Skeletal muscle satellite cell (primary cell): Measurements from ENCODE around the gene CITED4.
"Not testable (repeated sequence)": the region's sequence is repeated elsewhere in the genome, so short reads cannot be mapped to it uniquely, and the experiment has no call there.

Experiments
- H3K27me3 ChIP-seq: 2 replicates; pipeline ENCODE4 v1.7.0; 2013; ENCODE audit warnings: low read length; ENCODE audit not compliant: control insufficient read depth, insufficient read depth
- H3K36me3 ChIP-seq: 2 replicates; pipeline ENCODE4 v1.7.0; 2013; ENCODE audit warnings: mild to moderate bottlenecking, control low read depth, low read length; ENCODE audit not compliant: insufficient read depth
- H3K4me1 ChIP-seq: 2 replicates; pipeline ENCODE4 v1.7.0; 2013; ENCODE audit warnings: low read length; ENCODE audit not compliant: control insufficient read depth, insufficient read depth
- H3K4me2 ChIP-seq: 2 replicates; pipeline ENCODE4 v1.7.0; 2013; ENCODE audit warnings: mild to moderate bottlenecking, low read length
- H3K4me3 ChIP-seq: 2 replicates; pipeline ENCODE4 v1.7.0; 2013; ENCODE audit warnings: low read length
- H3K9ac ChIP-seq: 2 replicates; pipeline ENCODE4 v1.7.0; 2013; ENCODE audit warnings: mild to moderate bottlenecking, low read depth, low read length, moderate library complexity
- H3K9me3 ChIP-seq: replicated peaks from 2 replicates; pipeline ENCODE4 v1.7.0; 2013; ENCODE audit warnings: mild to moderate bottlenecking, control low read depth, low read length

Gene CITED4

GRCh38 chr1:40898431-40898901, 36.3 kb upstream of the CITED4 start:
- H3K9me3 ChIP-seq = peaks cover 3% of the 10 kb centered on the region
- peak overlapping the region; percentile 26 for H3K4me2 ChIP-seq
- no peaks in the 10 kb centered on the region for H3K27me3 ChIP-seq
- peak overlapping the region; percentile 13 for H3K9ac ChIP-seq
- peaks cover 47% of the 10 kb centered on the region for H3K4me1 ChIP-seq
- no peaks in the 10 kb centered on the region for H3K36me3 ChIP-seq
- H3K4me3 ChIP-seq = no peak overlapping the region

- no peaks in the 10 kb centered on the region for H3K27me3 ChIP-seq
- H3K9ac ChIP-seq = peak overlapping the region; percentile 13
- peak overlapping the region; percentile 26 for H3K4me2 ChIP-seq
- no peak overlapping the region for H3K4me3 ChIP-seq
- H3K36me3 ChIP-seq = no peaks in the 10 kb centered on the region
- peaks cover 37% of the 10 kb centered on the region for H3K4me1 ChIP-seq
- H3K9me3 ChIP-seq = peaks cover 3% of the 10 kb centered on the region
Measured at GRCh38 chr1:40897513-40897912, 35.4 kb upstream of the CITED4 start.

GRCh38 chr1:40896482-40896881, 34.3 kb upstream of the CITED4 start:
- Histone ChIP-seq H3K36me3 (no peaks in the 10 kb centered on the region), H3K27me3 (no peaks in the 10 kb centered on the region), H3K9ac (no peak overlapping the region), H3K4me3 (no peak overlapping the region), H3K4me1 (peaks cover 27% of the 10 kb centered on the region), H3K9me3 (peaks cover 3% of the 10 kb centered on the region), H3K4me2 (no peak overlapping the region)

- H3K4me2 ChIP-seq = no peak overlapping the region
- H3K4me1 ChIP-seq = peaks cover 26% of the 10 kb centered on the region
- peaks cover 3% of the 10 kb centered on the region for H3K9me3 ChIP-seq
- H3K4me3 ChIP-seq = no peak overlapping the region
- no peak overlapping the region for H3K9ac ChIP-seq
- no peaks in the 10 kb centered on the region for H3K27me3 ChIP-seq
- no peaks in the 10 kb centered on the region for H3K36me3 ChIP-seq
Measured at GRCh38 chr1:40895601-40896000, 33.4 kb upstream of the CITED4 start.

GRCh38 chr1:40894858-40895257, 32.7 kb upstream of the CITED4 start:
- not testable (repeated sequence) for H3K9me3 ChIP-seq, H3K4me3 ChIP-seq, H3K27me3 ChIP-seq, H3K36me3 ChIP-seq, H3K9ac ChIP-seq, H3K4me2 ChIP-seq
- peaks cover 26% of the 10 kb centered on the region for H3K4me1 ChIP-seq

GRCh38 chr1:40894455-40894854, 32.3 kb upstream of the CITED4 start:
- H3K4me2 ChIP-seq = no peak overlapping the region
- peaks cover 3% of the 10 kb centered on the region for H3K9me3 ChIP-seq
- no peaks in the 10 kb centered on the region for H3K36me3 ChIP-seq
- no peak overlapping the region for H3K4me3 ChIP-seq
- no peak overlapping the region for H3K9ac ChIP-seq
- H3K4me1 ChIP-seq = peaks cover 23% of the 10 kb centered on the region
- H3K27me3 ChIP-seq = no peaks in the 10 kb centered on the region

- no peaks in the 10 kb centered on the region for H3K27me3 ChIP-seq
- no peaks in the 10 kb centered on the region for H3K36me3 ChIP-seq
- peaks cover 3% of the 10 kb centered on the region for H3K9me3 ChIP-seq
- H3K4me1 ChIP-seq = peaks cover 18% of the 10 kb centered on the region
- no peak overlapping the region for H3K4me3 ChIP-seq
- no peak overlapping the region for H3K9ac ChIP-seq
- no peak overlapping the region for H3K4me2 ChIP-seq
Measured at GRCh38 chr1:40893946-40894345, 31.8 kb upstream of the CITED4 start.

- H3K9ac ChIP-seq = no peak overlapping the region
- H3K4me3 ChIP-seq = no peak overlapping the region
- H3K27me3 ChIP-seq = no peaks in the 10 kb centered on the region
- no peaks in the 10 kb centered on the region for H3K36me3 ChIP-seq
- peaks cover 3% of the 10 kb centered on the region for H3K9me3 ChIP-seq
- H3K4me1 ChIP-seq = peaks cover 2% of the 10 kb centered on the region
- H3K4me2 ChIP-seq = no peak overlapping the region
Measured at GRCh38 chr1:40892354-40892753, 30.2 kb upstream of the CITED4 start.

- Histone ChIP-seq H3K9me3 (peaks cover 3% of the 10 kb centered on the region), H3K4me1 (no peaks in the 10 kb centered on the region), H3K9ac (no peak overlapping the region), H3K4me2 (no peak overlapping the region), H3K27me3 (no peaks in the 10 kb centered on the region), H3K4me3 (no peak overlapping the region), H3K36me3 (no peaks in the 10 kb centered on the region)
Measured at GRCh38 chr1:40890771-40891170, 28.6 kb upstream of the CITED4 start.

- Histone ChIP-seq H3K36me3 (no peaks in the 10 kb centered on the region), H3K27me3 (no peaks in the 10 kb centered on the region), H3K9me3 (no peaks in the 10 kb centered on the region), H3K4me1 (no peaks in the 10 kb centered on the region), H3K4me3 (no peak overlapping the region), H3K9ac (no peak overlapping the region), H3K4me2 (no peak overlapping the region)
Measured at GRCh38 chr1:40887652-40888051, 25.5 kb upstream of the CITED4 start.

GRCh38 chr1:40887012-40887378, 24.8 kb upstream of the CITED4 start:
- Histone ChIP-seq H3K4me2 (no peak overlapping the region), H3K4me1 (no peaks in the 10 kb centered on the region), H3K4me3 (no peak overlapping the region), H3K27me3 (no peaks in the 10 kb centered on the region), H3K9me3 (no peaks in the 10 kb centered on the region), H3K36me3 (no peaks in the 10 kb centered on the region), H3K9ac (no peak overlapping the region)

GRCh38 chr1:40886318-40887011, 24.3 kb upstream of the CITED4 start:
- H3K4me3 ChIP-seq = no peak overlapping the region

More at GRCh38 chr1:40886318-40887011, 24.3 kb upstream of the CITED4 start:
- H3K9me3 ChIP-seq = no peaks in the 10 kb centered on the region
- no peak overlapping the region for H3K9ac ChIP-seq
- no peak overlapping the region for H3K4me2 ChIP-seq
- no peaks in the 10 kb centered on the region for H3K27me3 ChIP-seq
- no peaks in the 10 kb centered on the region for H3K36me3 ChIP-seq
- H3K4me1 ChIP-seq = peaks cover 2% of the 10 kb centered on the region
